ENCODE measurements around the gene SLCO2A1.

DNA sequence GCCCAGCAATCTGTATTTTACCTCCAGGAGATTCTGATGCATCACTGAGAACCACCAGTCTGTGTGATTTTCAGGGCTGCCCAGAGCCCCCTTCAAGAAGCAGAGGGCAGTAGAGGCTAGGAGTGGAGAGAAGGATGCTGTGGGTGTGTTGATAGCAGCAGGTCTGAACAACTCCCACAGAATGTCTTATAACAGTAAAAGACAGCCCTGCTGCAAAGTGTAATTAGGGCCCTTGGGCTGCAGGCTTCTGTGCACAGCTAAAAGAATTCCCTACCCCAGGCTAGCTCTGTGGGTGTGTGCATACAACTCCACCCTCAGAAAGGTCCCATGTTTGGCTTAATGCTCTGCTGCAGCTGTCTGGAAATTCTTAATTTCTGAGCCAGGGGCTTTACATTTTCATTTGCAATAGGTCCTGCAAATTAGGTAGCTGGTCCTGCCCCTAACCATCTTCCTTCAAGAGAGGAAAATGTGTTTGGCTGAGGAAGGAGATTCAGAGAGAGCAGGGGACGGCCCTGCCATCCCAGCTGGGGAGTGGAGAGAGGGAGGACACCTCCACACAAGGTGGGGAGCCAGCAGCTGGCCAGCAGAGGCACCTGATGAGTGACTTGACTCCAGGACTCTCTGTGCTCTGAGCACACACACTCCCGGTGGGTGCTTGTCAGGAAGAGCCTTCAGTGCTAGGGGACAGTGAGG is 90.8 kb downstream of the SLCO2A1 start:
- TF ChIP-seq, protein P1, sequence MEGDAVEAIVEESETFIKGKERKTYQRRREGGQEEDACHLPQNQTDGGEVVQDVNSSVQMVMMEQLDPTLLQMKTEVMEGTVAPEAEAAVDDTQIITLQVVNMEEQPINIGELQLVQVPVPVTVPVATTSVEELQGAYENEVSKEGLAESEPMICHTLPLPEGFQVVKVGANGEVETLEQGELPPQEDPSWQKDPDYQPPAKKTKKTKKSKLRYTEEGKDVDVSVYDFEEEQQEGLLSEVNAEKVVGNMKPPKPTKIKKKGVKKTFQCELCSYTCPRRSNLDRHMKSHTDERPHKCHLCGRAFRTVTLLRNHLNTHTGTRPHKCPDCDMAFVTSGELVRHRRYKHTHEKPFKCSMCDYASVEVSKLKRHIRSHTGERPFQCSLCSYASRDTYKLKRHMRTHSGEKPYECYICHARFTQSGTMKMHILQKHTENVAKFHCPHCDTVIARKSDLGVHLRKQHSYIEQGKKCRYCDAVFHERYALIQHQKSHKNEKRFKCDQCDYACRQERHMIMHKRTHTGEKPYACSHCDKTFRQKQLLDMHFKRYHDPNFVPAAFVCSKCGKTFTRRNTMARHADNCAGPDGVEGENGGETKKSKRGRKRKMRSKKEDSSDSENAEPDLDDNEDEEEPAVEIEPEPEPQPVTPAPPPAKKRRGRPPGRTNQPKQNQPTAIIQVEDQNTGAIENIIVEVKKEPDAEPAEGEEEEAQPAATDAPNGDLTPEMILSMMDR (IDR thresholded peaks at IDR 0.05) = peak in 9 of 12 donors; percentile 18 to 45 (median 25)
- TF ChIP-seq POLR2A (IDR thresholded peaks at IDR 0.05) = no peak
